Left lung (tissue), 10 donors: ENCODE results near the gene PKP4. TPM values are rescaled to one million over a fixed set of nuclear protein-coding genes. Genes with fewer than 3 reads are reported as not detected.

ENCODE experiments used
- ATAC-seq: fragments of 200-7000 bp; cut with Tn5 transposase; one replicate; pipeline ENCODE4 v1.9.1; 2020; ENCODE audit warnings: moderate library complexity
- DNase-seq, 4 donors: peaks; one replicate each; pipeline ENCODE4 v3.0.0-alpha.2; 2013 to 2020
- H3K27ac ChIP-seq, 2 donors: fragments of 200-600 bp; sonication (generic) in 1 of 2; one replicate each; pipeline versions ENCODE4 v1.5.0 to v1.8.0; 2020 to 2021
- H3K27me3 ChIP-seq, 2 donors: fragments of 200-600 bp; sonication (generic) in 1 of 2; one replicate each; pipeline versions ENCODE4 v1.5.0 to v1.8.0; 2020 to 2021
- H3K36me3 ChIP-seq, 2 donors: fragments of 200-600 bp; sonication (generic) in 1 of 2; one replicate each; pipeline versions ENCODE4 v1.5.0 to v1.8.0; 2020 to 2021
- H3K4me1 ChIP-seq, 2 donors: fragments of 200-600 bp; one replicate each; pipeline ENCODE4 v1.8.0; 2021
- H3K4me3 ChIP-seq, 2 donors: fragments of 200-600 bp; sonication (generic) in 1 of 2; one replicate each; pipeline versions ENCODE4 v1.5.0 to v1.8.0; 2020 to 2021; ENCODE audit warnings: mild to moderate bottlenecking in 1 of 2
- H3K9me3 ChIP-seq, 2 donors: fragments of 200-600 bp; sonication (generic) in 1 of 2; one replicate each; pipeline versions ENCODE4 v1.5.0 to v1.8.0; 2020 to 2021
- CTCF ChIP-seq, 2 donors: fragments of 200-600 bp; sonication (generic) in 1 of 2; IDR thresholded peaks; one replicate each; pipeline versions ENCODE4 v1.5.0 to v1.8.0; 2021; ENCODE audit warnings: antibody characterized with exemption in 2 of 2
- intact Hi-C, 2 donors: fragments of 100-400 bp; cut with DNase I; formaldehyde crosslinking; loops; one replicate each; pipeline versions ENCODE4 v1.11.2 to v1.14.2; 2022
- polyA plus RNA-seq, 6 donors: library from polyadenylated mRNA; unstranded; fragments of 120-200 nt; gene quantifications; one replicate each; pipeline ENCODE4 v1.2.1, GENCODE V29; 2013; ENCODE audit not compliant: insufficient read length in 6 of 6
- total RNA-seq, 2 donors: library from RNA; stranded (reverse); fragmentation: NEBNext Ultra II Directional; extraction: Animal tissue kit (Norgen Biotek cat#: 25700); gene quantifications; one replicate each; pipeline ENCODE4 v1.2.1, GENCODE V29; 2021
- donor health status: DM: no; HTN: yes; CAD: no.
- donor health status: DM: no; HTN: no; CAD: no.

PKP4 gene
- total and polyA plus RNA-seq, 8 donors, result 48.3 to 129 (median 110) TPM

GRCh38 chr2:158681816-158682215 lies 225.1 kb downstream of the PKP4 start:
- Histone ChIP-seq H3K4me3 (no peak overlapping the region), H3K36me3 (peaks cover 0 to 47% of the 10 kb centered on the region in 2 donors), H3K27me3 (no peaks in the 10 kb centered on the region), H3K4me1 (no peaks in the 10 kb centered on the region), H3K9me3 (no peaks in the 10 kb centered on the region), H3K27ac (no peak overlapping the region)
- DNase-seq (no peak), ATAC-seq (no peak)
- no peak for TF ChIP-seq CTCF (IDR thresholded peaks at IDR 0.05)
- intact Hi-C loops, result no loop called here

GRCh38 chr2:158685646-158686045 lies 228.9 kb downstream of the PKP4 start:
- no peak for ATAC-seq
- no peak for DNase-seq
- H3K4me1 ChIP-seq, result no peaks in the 10 kb centered on the region
- H3K36me3 ChIP-seq, result peaks cover 0 to 13% of the 10 kb centered on the region in 2 donors
- intact Hi-C loops, result no loop called here
- no peak for TF ChIP-seq CTCF (IDR thresholded peaks at IDR 0.05)
- H3K4me3 ChIP-seq, result no peak overlapping the region
- H3K27me3 ChIP-seq, result no peaks in the 10 kb centered on the region
- H3K9me3 ChIP-seq, result no peaks in the 10 kb centered on the region
- no peak overlapping the region for H3K27ac ChIP-seq

- no peak for TF ChIP-seq CTCF (IDR thresholded peaks at IDR 0.05)
- no peak overlapping the region for H3K27ac ChIP-seq
- no peak overlapping the region for H3K4me3 ChIP-seq
- H3K36me3 ChIP-seq, result peaks cover 0 to 7% of the 10 kb centered on the region in 2 donors
- H3K27me3 ChIP-seq, result no peaks in the 10 kb centered on the region
- no peaks in the 10 kb centered on the region for H3K4me1 ChIP-seq
- intact Hi-C loops, result no loop called here
- ATAC-seq (no peak), DNase-seq (peak in 2 of 4 donors; percentile 47 to 72)
- H3K9me3 ChIP-seq, result no peaks in the 10 kb centered on the region
These were observed 229.5 kb downstream of the PKP4 start for GRCh38 chr2:158686210-158686691.

GRCh38 chr2:158687315-158687714 lies 230.6 kb downstream of the PKP4 start:
- H3K4me3 ChIP-seq, result no peak overlapping the region
- H3K36me3 ChIP-seq, result no peaks in the 10 kb centered on the region
- H3K4me1 ChIP-seq, result no peaks in the 10 kb centered on the region
- no peaks in the 10 kb centered on the region for H3K27me3 ChIP-seq
- H3K9me3 ChIP-seq, result no peaks in the 10 kb centered on the region
- ATAC-seq (no peak), DNase-seq (no peak)
- no peak for TF ChIP-seq CTCF (IDR thresholded peaks at IDR 0.05)
- intact Hi-C loops, result no loop called here
- H3K27ac ChIP-seq, result no peak overlapping the region

GRCh38 chr2:158688721-158689120 lies 232.0 kb downstream of the PKP4 start:
- no peak for ATAC-seq
- DNase-seq, result no peak
- no peak overlapping the region for H3K4me3 ChIP-seq
- no peaks in the 10 kb centered on the region for H3K9me3 ChIP-seq
- intact Hi-C loops, result no loop called here
- H3K27ac ChIP-seq, result no peak overlapping the region
- H3K4me1 ChIP-seq, result no peaks in the 10 kb centered on the region
- H3K27me3 ChIP-seq, result no peaks in the 10 kb centered on the region
- TF ChIP-seq CTCF (IDR thresholded peaks at IDR 0.05), result no peak
- no peaks in the 10 kb centered on the region for H3K36me3 ChIP-seq
